Measurements from ENCODE around the gene PAMR1. TPM values are rescaled to one million over a fixed set of nuclear protein-coding genes. Genes with fewer than 3 reads are reported as not detected.

Gene PAMR1
- total and polyA plus RNA-seq, 9 of the 15 experiments (the other 6 are each of a cell fraction or from before 2014, with no cell fraction given), result not detected

DNA sequence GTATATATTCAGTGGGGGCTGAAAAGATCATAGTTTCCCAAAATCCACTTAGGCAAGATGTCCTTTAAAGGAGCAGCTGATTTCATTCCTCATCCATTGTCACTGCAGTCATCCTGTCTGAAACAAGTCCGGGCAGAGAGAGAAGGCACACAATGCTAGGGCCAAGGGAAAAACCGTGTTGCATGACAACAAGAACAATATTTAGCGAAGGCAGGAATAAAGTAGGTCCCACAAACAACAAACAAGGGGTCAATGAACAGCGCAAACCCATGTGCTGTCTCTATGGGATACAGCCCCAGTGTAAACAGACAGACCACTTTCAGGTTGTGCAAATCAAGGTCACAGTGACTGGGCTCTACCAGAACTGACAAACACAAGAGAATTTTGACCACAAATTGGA is 9.0 kb downstream of the PAMR1 start:
- Histone ChIP-seq H3K79me2 (ENCODE audit: control insufficient read depth, insufficient read depth, low read length) (no peaks in the 10 kb centered on the region), H3K9me3 (replicated peaks; ENCODE audit: control insufficient read depth, insufficient read depth, low read depth, low read length) (no peaks in the 10 kb centered on the region), H3K27me3 (ENCODE audit: control insufficient read depth in 2 of 2, insufficient read depth in 2 of 2, low read length in 2 of 2) (peaks cover 0 to under 1% of the 10 kb centered on the region in 2 experiments; a peak in 2 of 5 replicates), H3K4me1 (replicated peaks in 1 of 2; ENCODE audit: control insufficient read depth in 2 of 2, insufficient read depth in 2 of 2, low read length in 2 of 2) (no peaks in the 10 kb centered on the region), H2AFZ (ENCODE audit: low read depth, low read length) (no peak overlapping the region), H3K4me3 (no peak overlapping the region), H3K27ac (ENCODE audit: extremely low read depth, low read depth, low read length) (no peak overlapping the region), H3K9me1 (ENCODE audit: control insufficient read depth, insufficient read depth, low read length) (no peaks in the 10 kb centered on the region), H3K9ac (ENCODE audit: insufficient read depth in 1 of 2, low read depth in 2 of 2, low read length in 2 of 2) (no peak overlapping the region), H3K4me2 (ENCODE audit: insufficient read depth, low read length) (no peak overlapping the region), H4K20me1 (replicated peaks; ENCODE audit: control insufficient read depth, insufficient read depth, low read length) (no peaks in the 10 kb centered on the region), H3K36me3 (ENCODE audit: control insufficient read depth, insufficient read depth, low read length) (no peaks in the 10 kb centered on the region)
- CTCF ChIA-PET (ENCODE audit: low intra/inter-chr PET ratio), result no interaction called here
- no peak for FAIRE-seq
- in situ Hi-C loops (cut with MboI), result no loop called here
- POLR2A ChIA-PET, result interaction anchor here (1.5 kb wide), 1 partner anchor 10 kb away, joined by 3 read pairs; no protein-coding TSS in a partner anchor
- intact Hi-C loops (cut with micrococcal nuclease), result no loop called here
- no TSS peak for BruUV-seq (replicated peaks)
- no peak for DNase-seq (ENCODE audit: extremely low read depth in 1 of 4, low spot score in 3 of 4)
- WGBS (ENCODE audit: insufficient coverage, low coverage, missing lambda C conversion rate), result 0% methylated on average over 4 of the region's 4 CpGs
- TF ChIP-seq KDM4B (IDR thresholded peaks at IDR 0.05; ENCODE audit: borderline replicate concordance in 2 of 2, low read depth in 1 of 2), result no peak
- TF ChIP-seq ZBTB11 (CRISPR knock-in tag; IDR thresholded peaks at IDR 0.05), result no peak
- ATAC-seq, result no peak

Data from K562 (cell line).